Measurements from ENCODE around the gene TRIM33.
"Not testable (repeated sequence)": the region's sequence is repeated elsewhere in the genome, so short reads cannot be mapped to it uniquely, and the experiment has no call there.

TRIM33 gene

DNA sequence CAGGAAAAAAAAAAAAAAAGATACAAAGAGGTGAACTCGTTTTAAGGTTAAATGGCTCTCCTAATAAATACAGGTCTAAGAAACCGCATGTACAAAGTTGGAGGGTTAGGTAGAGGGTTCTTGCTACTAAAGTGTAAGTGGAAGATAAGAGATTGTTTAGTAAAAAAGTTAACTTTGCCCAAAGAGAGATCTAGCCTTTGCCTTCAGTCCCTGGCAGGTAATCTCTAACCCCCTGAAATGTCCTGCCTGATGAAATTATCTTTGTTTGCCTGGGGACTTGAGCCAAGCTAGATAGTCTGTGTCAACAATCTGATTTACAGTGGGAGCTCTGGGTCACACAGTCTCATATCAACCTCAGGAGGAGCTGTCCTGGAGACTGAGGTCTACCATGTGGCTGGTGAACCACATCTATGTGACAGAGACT is 57.6 kb downstream of the TRIM33 start:
- Histone ChIP-seq H3K4me1 (ENCODE audit: control extremely low read depth in 1 of 4, control insufficient read depth in 4 of 4, insufficient read depth in 4 of 4, low read length in 3 of 4) (peaks cover 0 to 2% (median 0%) of the 10 kb centered on the region in 4 experiments), H3K27ac (ENCODE audit: insufficient read depth in 1 of 2, low read depth in 1 of 2, low read length in 2 of 2, poor library complexity in 1 of 2, severe bottlenecking in 2 of 2) (no peak overlapping the region), H3K4me3 (ENCODE audit: control insufficient read depth in 1 of 7, extremely low read depth in 1 of 7, insufficient read depth in 4 of 7, low read depth in 2 of 7, low read length in 6 of 7) (no peak overlapping the region), H3K27me3 (replicated peaks in 2 of 5; ENCODE audit: control insufficient read depth in 4 of 5, insufficient read depth in 5 of 5, low read length in 4 of 5) (no peaks in the 10 kb centered on the region), H3K36me3 (ENCODE audit: control insufficient read depth in 4 of 4, insufficient read depth in 4 of 4, low read length in 3 of 4) (peaks cover 12 to 60% (median 43%) of the 10 kb centered on the region in 4 experiments), H3K9me3 (ENCODE audit: control extremely low read depth in 1 of 5, control insufficient read depth in 4 of 5, insufficient read depth in 2 of 5, low read depth in 1 of 5, low read length in 4 of 5) (peaks cover 0 to 3% (median under 1%) of the 10 kb centered on the region in 5 experiments)
- no peak for DNase-seq
- ChIA-PET CTCF (no interaction called here), POLR2A (no interaction called here)
- 100% methylated on average over 1 of the region's 2 CpGs for WGBS (ENCODE audit: insufficient coverage)

DNA sequence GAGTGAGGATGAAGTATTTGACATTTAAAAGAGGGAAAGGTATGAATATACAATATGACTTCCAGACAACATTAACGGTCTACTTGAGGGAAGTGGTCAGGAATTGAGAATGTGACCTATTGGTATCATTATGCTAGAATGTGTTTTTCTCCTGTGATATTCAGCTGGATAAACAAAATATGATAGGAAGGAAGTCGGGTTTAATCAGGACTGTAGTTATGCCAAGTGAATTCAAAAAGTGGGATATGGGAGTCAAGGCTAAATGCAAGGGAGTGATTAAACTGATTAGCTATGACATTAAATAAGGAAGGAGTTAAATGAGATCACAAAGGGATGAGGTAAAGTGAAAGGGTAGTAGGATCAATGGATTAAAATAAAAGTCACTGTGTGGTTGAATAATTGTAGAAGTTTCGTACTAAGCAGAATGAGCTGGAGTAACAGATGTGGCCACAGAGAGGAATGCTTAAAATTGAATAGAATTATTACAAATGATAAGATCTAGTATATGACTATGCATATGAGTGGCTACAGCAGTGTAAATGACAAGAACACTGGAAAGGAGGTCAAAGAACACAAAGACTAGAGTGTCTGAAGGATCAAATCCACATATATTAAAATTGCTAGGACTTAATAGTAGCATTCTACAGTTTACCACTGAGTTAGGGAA is 62.5 kb downstream of the TRIM33 start:
- H3K36me3 ChIP-seq (ENCODE audit: control insufficient read depth in 4 of 4, insufficient read depth in 4 of 4, low read length in 3 of 4) = peaks cover 15 to 47% (median 28%) of the 10 kb centered on the region in 4 experiments
- CTCF ChIA-PET = interaction anchor here (1.9 kb wide), 1 partner anchor 9 kb away, joined by 6 read pairs; no protein-coding TSS in a partner anchor
- H3K4me1 ChIP-seq (ENCODE audit: control extremely low read depth in 1 of 4, control insufficient read depth in 4 of 4, insufficient read depth in 4 of 4, low read length in 3 of 4) = peaks cover 0 to 4% (median 0%) of the 10 kb centered on the region in 4 experiments
- H3K4me3 ChIP-seq (ENCODE audit: control insufficient read depth in 1 of 7, extremely low read depth in 1 of 7, insufficient read depth in 4 of 7, low read depth in 2 of 7, low read length in 6 of 7) = no peak overlapping the region
- POLR2A ChIA-PET = interaction anchor here (0.6 kb wide), 1 partner anchor 138 kb away, joined by 3 read pairs; no protein-coding TSS in a partner anchor
- H3K9me3 ChIP-seq (ENCODE audit: control extremely low read depth in 1 of 5, control insufficient read depth in 4 of 5, insufficient read depth in 2 of 5, low read depth in 1 of 5, low read length in 4 of 5) = no peaks in the 10 kb centered on the region
- H3K27me3 ChIP-seq (replicated peaks in 2 of 5; ENCODE audit: control insufficient read depth in 4 of 5, insufficient read depth in 5 of 5, low read length in 4 of 5) = no peaks in the 10 kb centered on the region
- 100% methylated on average over 3 of the region's 3 CpGs for WGBS (ENCODE audit: insufficient coverage)
- no peak overlapping the region for H3K27ac ChIP-seq (ENCODE audit: insufficient read depth in 1 of 2, low read depth in 1 of 2, low read length in 2 of 2, poor library complexity in 1 of 2, severe bottlenecking in 2 of 2)
- DNase-seq = no peak

GRCh38 chr1:114446198-114446597 is 64.8 kb downstream of the TRIM33 start:
- Histone ChIP-seq H3K27me3 (replicated peaks in 2 of 5; ENCODE audit: control insufficient read depth in 4 of 5, insufficient read depth in 5 of 5, low read length in 4 of 5) (no peaks in the 10 kb centered on the region), H3K36me3 (ENCODE audit: control insufficient read depth in 4 of 4, insufficient read depth in 4 of 4, low read length in 3 of 4) (peaks cover 21 to 54% (median 27%) of the 10 kb centered on the region in 4 experiments), H3K27ac (ENCODE audit: insufficient read depth in 1 of 2, low read depth in 1 of 2, low read length in 2 of 2, poor library complexity in 1 of 2, severe bottlenecking in 2 of 2) (no peak overlapping the region), H3K9me3 (ENCODE audit: control extremely low read depth in 1 of 5, control insufficient read depth in 4 of 5, insufficient read depth in 2 of 5, low read depth in 1 of 5, low read length in 4 of 5) (peaks cover 0 to 3% (median 0%) of the 10 kb centered on the region in 5 experiments), H3K4me3 (ENCODE audit: control insufficient read depth in 1 of 7, extremely low read depth in 1 of 7, insufficient read depth in 4 of 7, low read depth in 2 of 7, low read length in 6 of 7) (no peak overlapping the region), H3K4me1 (ENCODE audit: control extremely low read depth in 1 of 4, control insufficient read depth in 4 of 4, insufficient read depth in 4 of 4, low read length in 3 of 4) (peaks cover 0 to 4% (median 0%) of the 10 kb centered on the region in 4 experiments)
- ChIA-PET POLR2A (no interaction called here), CTCF (interaction anchor here (0.7 to 1.4 kb wide), 4 partner anchors 11 to 127 kb away, joined by 3 to 4 read pairs (median 4); no protein-coding TSS in a partner anchor)
- peak in 2 of 3 donors; percentile 22 to 24 for DNase-seq
- no CpG with 5 or more reads among the region's 1 CpG for WGBS (ENCODE audit: insufficient coverage)

GRCh38 chr1:114443226-114443625 is 67.8 kb downstream of the TRIM33 start:
- H3K4me1 ChIP-seq (ENCODE audit: control extremely low read depth in 1 of 4, control insufficient read depth in 4 of 4, insufficient read depth in 4 of 4, low read length in 3 of 4); H3K4me3 ChIP-seq (ENCODE audit: control insufficient read depth in 1 of 7, extremely low read depth in 1 of 7, insufficient read depth in 4 of 7, low read depth in 2 of 7, low read length in 6 of 7); H3K9me3 ChIP-seq (ENCODE audit: control extremely low read depth in 1 of 5, control insufficient read depth in 4 of 5, insufficient read depth in 2 of 5, low read depth in 1 of 5, low read length in 4 of 5); H3K27me3 ChIP-seq (replicated peaks in 2 of 5; ENCODE audit: control insufficient read depth in 4 of 5, insufficient read depth in 5 of 5, low read length in 4 of 5); H3K27ac ChIP-seq (ENCODE audit: insufficient read depth in 1 of 2, low read depth in 1 of 2, low read length in 2 of 2, poor library complexity in 1 of 2, severe bottlenecking in 2 of 2); DNase-seq; POLR2A ChIA-PET: not testable (repeated sequence)
- CTCF ChIA-PET = interaction anchor here (1.0 to 1.4 kb wide), 2 partner anchors 10 to 12 kb away, joined by 3 read pairs; no protein-coding TSS in a partner anchor
- 100% methylated on average over 2 of the region's 4 CpGs for WGBS (ENCODE audit: insufficient coverage)
- H3K36me3 ChIP-seq (ENCODE audit: control insufficient read depth in 4 of 4, insufficient read depth in 4 of 4, low read length in 3 of 4) = peaks cover 12 to 50% (median 25%) of the 10 kb centered on the region in 4 experiments

- no peak overlapping the region for H3K4me3 ChIP-seq (ENCODE audit: control insufficient read depth in 1 of 7, extremely low read depth in 1 of 7, insufficient read depth in 4 of 7, low read depth in 2 of 7, low read length in 6 of 7)
- H3K4me1 ChIP-seq (ENCODE audit: control extremely low read depth in 1 of 4, control insufficient read depth in 4 of 4, insufficient read depth in 4 of 4, low read length in 3 of 4) = peaks cover 0 to 4% (median 0%) of the 10 kb centered on the region in 4 experiments
- H3K27me3 ChIP-seq (replicated peaks in 2 of 5; ENCODE audit: control insufficient read depth in 4 of 5, insufficient read depth in 5 of 5, low read length in 4 of 5) = no peaks in the 10 kb centered on the region
- ChIA-PET CTCF (no interaction called here), POLR2A (no interaction called here)
- no peak overlapping the region for H3K27ac ChIP-seq (ENCODE audit: insufficient read depth in 1 of 2, low read depth in 1 of 2, low read length in 2 of 2, poor library complexity in 1 of 2, severe bottlenecking in 2 of 2)
- peaks cover 12 to 49% (median 19%) of the 10 kb centered on the region in 4 experiments for H3K36me3 ChIP-seq (ENCODE audit: control insufficient read depth in 4 of 4, insufficient read depth in 4 of 4, low read length in 3 of 4)
- no peak for DNase-seq
- WGBS (ENCODE audit: insufficient coverage) = 100% methylated on average over 3 of the region's 3 CpGs
- peaks cover 0 to 7% (median 0%) of the 10 kb centered on the region in 5 experiments for H3K9me3 ChIP-seq (ENCODE audit: control extremely low read depth in 1 of 5, control insufficient read depth in 4 of 5, insufficient read depth in 2 of 5, low read depth in 1 of 5, low read length in 4 of 5)
Measured at GRCh38 chr1:114441332-114441731, 69.7 kb downstream of the TRIM33 start.

GRCh38 chr1:114439369-114439768 is 71.6 kb downstream of the TRIM33 start:
- CTCF ChIA-PET = interaction anchor here (0.7 to 1.6 kb wide), 2 partner anchors 9 kb away, joined by 3 to 6 read pairs; no protein-coding TSS in a partner anchor
- no peak overlapping the region for H3K27ac ChIP-seq (ENCODE audit: insufficient read depth in 1 of 2, low read depth in 1 of 2, low read length in 2 of 2, poor library complexity in 1 of 2, severe bottlenecking in 2 of 2)
- no CpG with 5 or more reads among the region's 4 CpGs for WGBS (ENCODE audit: insufficient coverage)
- H3K36me3 ChIP-seq (ENCODE audit: control insufficient read depth in 4 of 4, insufficient read depth in 4 of 4, low read length in 3 of 4) = peaks cover 12 to 37% (median 16%) of the 10 kb centered on the region in 4 experiments
- no peak for DNase-seq
- H3K9me3 ChIP-seq (ENCODE audit: control extremely low read depth in 1 of 5, control insufficient read depth in 4 of 5, insufficient read depth in 2 of 5, low read depth in 1 of 5, low read length in 4 of 5) = peaks cover 0 to 7% (median 0%) of the 10 kb centered on the region in 5 experiments
- no peaks in the 10 kb centered on the region for H3K27me3 ChIP-seq (replicated peaks in 2 of 5; ENCODE audit: control insufficient read depth in 4 of 5, insufficient read depth in 5 of 5, low read length in 4 of 5)
- H3K4me1 ChIP-seq (ENCODE audit: control extremely low read depth in 1 of 4, control insufficient read depth in 4 of 4, insufficient read depth in 4 of 4, low read length in 3 of 4) = no peaks in the 10 kb centered on the region
- POLR2A ChIA-PET = no interaction called here
- no peak overlapping the region for H3K4me3 ChIP-seq (ENCODE audit: control insufficient read depth in 1 of 7, extremely low read depth in 1 of 7, insufficient read depth in 4 of 7, low read depth in 2 of 7, low read length in 6 of 7)

DNA sequence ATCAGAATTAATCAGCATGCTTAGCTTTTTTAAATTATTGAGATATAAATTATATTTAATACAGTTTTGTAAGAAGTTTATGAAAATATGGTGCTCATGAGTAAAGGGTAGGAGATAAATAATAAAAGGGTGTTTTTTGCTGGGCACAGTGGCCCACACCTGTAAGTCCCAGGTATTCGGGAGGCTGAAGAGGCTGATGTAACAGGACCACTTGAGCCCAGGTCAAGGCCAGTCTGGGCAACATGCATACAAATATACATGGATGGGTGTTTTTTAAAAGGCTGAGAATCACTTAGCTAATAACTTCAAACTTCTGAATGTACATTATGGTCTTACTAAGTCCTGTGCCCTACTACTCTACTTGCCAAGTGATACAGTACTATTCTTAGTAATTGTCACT is 73.2 kb downstream of the TRIM33 start:
- 100% methylated on average over 1 of the region's 1 CpG for WGBS (ENCODE audit: insufficient coverage)
- ChIA-PET CTCF (interaction anchor here (0.9 to 1.1 kb wide), 2 partner anchors 9 to 91 kb away, joined by 3 to 5 read pairs; no protein-coding TSS in a partner anchor), POLR2A (no interaction called here)
- Histone ChIP-seq H3K27ac (ENCODE audit: insufficient read depth in 1 of 2, low read depth in 1 of 2, low read length in 2 of 2, poor library complexity in 1 of 2, severe bottlenecking in 2 of 2) (no peak overlapping the region), H3K4me3 (ENCODE audit: control insufficient read depth in 1 of 7, extremely low read depth in 1 of 7, insufficient read depth in 4 of 7, low read depth in 2 of 7, low read length in 6 of 7) (no peak overlapping the region), H3K9me3 (ENCODE audit: control extremely low read depth in 1 of 5, control insufficient read depth in 4 of 5, insufficient read depth in 2 of 5, low read depth in 1 of 5, low read length in 4 of 5) (peaks cover 0 to 7% (median 0%) of the 10 kb centered on the region in 5 experiments), H3K27me3 (replicated peaks in 2 of 5; ENCODE audit: control insufficient read depth in 4 of 5, insufficient read depth in 5 of 5, low read length in 4 of 5) (no peaks in the 10 kb centered on the region), H3K36me3 (ENCODE audit: control insufficient read depth in 4 of 4, insufficient read depth in 4 of 4, low read length in 3 of 4) (peaks cover 9 to 26% (median 16%) of the 10 kb centered on the region in 4 experiments), H3K4me1 (ENCODE audit: control extremely low read depth in 1 of 4, control insufficient read depth in 4 of 4, insufficient read depth in 4 of 4, low read length in 3 of 4) (no peaks in the 10 kb centered on the region)
- DNase-seq = no peak

Data from common myeloid progenitor, CD34-positive (primary cell).